ENCODE data around the gene VMP1. TPM values are rescaled to one million over a fixed set of nuclear protein-coding genes. Genes with fewer than 3 reads are reported as not detected.

Gene VMP1
- total and polyA plus RNA-seq, 2 of the 4 experiments (the other 2 are of a cell fraction) = 89.8 to 197 TPM

- TF ChIP-seq USF2 (IDR thresholded peaks at IDR 0.05; ENCODE audit: low read depth, low read length) (peak; percentile 37; the same call in 1 of the 2 replicates), FOS (IDR thresholded peaks at IDR 0.05; ENCODE audit: low read depth, low read length) (no peak), MAZ (IDR thresholded peaks at IDR 0.05; ENCODE audit: borderline replicate concordance, low read depth, low read length) (peak; percentile 80; the same call in 1 of the 2 replicates), POLR2A (IDR thresholded peaks at IDR 0.05; ENCODE audit: low read depth, low read length) (peak; percentile 96), CEBPB (IDR thresholded peaks at IDR 0.05; ENCODE audit: low read depth, low read length) (peak; percentile 86)
These were observed at the start of gene VMP1, which contains the start of gene PTRH2 (continued) for GRCh38 chr17:59707149-59707970.

Measured in IMR-90 (cell line).